Uterus (tissue), 4 donors: ENCODE data around the gene STEAP2. TPM values are rescaled to one million over a fixed set of nuclear protein-coding genes. Genes with fewer than 3 reads are reported as not detected.

ENCODE experiments used
- DNase-seq, 2 donors: peaks; one replicate each; pipeline ENCODE4 v3.0.0-alpha.2; 2019 to 2020
- H3K27ac ChIP-seq, 2 donors: fragments of 200-600 bp; sonication (generic); 1 replicate in 1 of 2; 2 replicates in 1 of 2; pipeline ENCODE4 v1.5.1; 2016 to 2018
- H3K27me3 ChIP-seq, 2 donors: fragments of 200-600 bp; sonication (generic); one replicate each; pipeline ENCODE4 v1.5.1; 2018 to 2019; ENCODE audit warnings: control low read depth in 1 of 2
- H3K36me3 ChIP-seq, 2 donors: fragments of 200-600 bp; sonication (generic); one replicate each; pipeline ENCODE4 v1.5.1; 2019; ENCODE audit warnings: control low read depth in 1 of 2
- H3K4me1 ChIP-seq, 2 donors: fragments of 200-600 bp; sonication (generic); one replicate each; pipeline ENCODE4 v1.5.1; 2018 to 2019; ENCODE audit warnings: control low read depth in 1 of 2
- H3K4me3 ChIP-seq, 2 donors: fragments of 200-600 bp; sonication (generic); 1 replicate in 1 of 2; 2 replicates in 1 of 2; pipeline ENCODE4 v1.5.1; 2018 to 2019; ENCODE audit warnings: mild to moderate bottlenecking in 1 of 2
- H3K9me3 ChIP-seq, 2 donors: fragments of 200-600 bp; sonication (generic); one replicate each; pipeline ENCODE4 v1.5.1; 2019; ENCODE audit warnings: control low read depth in 1 of 2
- CTCF ChIP-seq, 4 experiments: fragments of 200-600 bp in 2 of 4; fragments of 450-650 bp in 2 of 4; sonication (generic) in 2 of 4; IDR thresholded peaks; one replicate each; pipeline ENCODE4 v1.5.1; 2016 to 2019; ENCODE audit warnings: antibody characterized with exemption in 4 of 4, mild to moderate bottlenecking in 2 of 4, moderate library complexity in 1 of 4
- POLR2A ChIP-seq, 2 donors: fragments of 450-650 bp; IDR thresholded peaks; one replicate each; pipeline ENCODE4 v1.6.1; 2016; ENCODE audit warnings: antibody characterized with exemption in 2 of 2, mild to moderate bottlenecking in 1 of 2, moderate library complexity in 1 of 2
- intact Hi-C: fragments of 100-400 bp; cut with DNase I; formaldehyde crosslinking; loops from one replicate; pipeline ENCODE4 v1.15.1; 2023; ENCODE audit warnings: low total_unique reads
- total RNA-seq, 4 donors: library from RNA; depleted of rRNA in 3 of 4; stranded (reverse); fragments of >200 nt in 3 of 4; gene quantifications; one replicate each; pipeline versions ENCODE4 v1.1.0 to v1.2.4, GENCODE V29; 2014 to 2023
- donor health status: DM: yes; HTN: yes; CAD: no.

Gene STEAP2
- total RNA-seq, 4 donors from 2014 or later = 18.0 to 48.2 (median 31.2) TPM

- H3K27ac ChIP-seq = no peak overlapping the region
These were observed 19.8 kb downstream of the STEAP2 start for GRCh38 chr7:90231304-90231703.

GRCh38 chr7:90232430-90232829, 20.9 kb downstream of the STEAP2 start:
- Histone ChIP-seq H3K4me3 (no peak overlapping the region), H3K27ac (no peak overlapping the region)
- intact Hi-C loops = no loop called here

More at GRCh38 chr7:90231304-90231703, 19.8 kb downstream of the STEAP2 start:
- peaks cover 0 to 4% of the 10 kb centered on the region in 2 donors for H3K36me3 ChIP-seq
- no peak for DNase-seq
- no peak for TF ChIP-seq POLR2A (IDR thresholded peaks at IDR 0.05)
- no peak for TF ChIP-seq CTCF (IDR thresholded peaks at IDR 0.05)
- intact Hi-C loops = no loop called here
- H3K9me3 ChIP-seq = no peaks in the 10 kb centered on the region
- no peaks in the 10 kb centered on the region for H3K4me1 ChIP-seq
- H3K4me3 ChIP-seq = no peak overlapping the region
- no peaks in the 10 kb centered on the region for H3K27me3 ChIP-seq

GRCh38 chr7:90233569-90233968, 22.0 kb downstream of the STEAP2 start:
- Histone ChIP-seq H3K27me3 (no peaks in the 10 kb centered on the region), H3K27ac (no peak overlapping the region), H3K4me3 (no peak overlapping the region), H3K36me3 (peaks cover 0 to 4% of the 10 kb centered on the region in 2 donors), H3K9me3 (no peaks in the 10 kb centered on the region), H3K4me1 (no peaks in the 10 kb centered on the region)
- no peak for TF ChIP-seq CTCF (IDR thresholded peaks at IDR 0.05)
- no peak for TF ChIP-seq POLR2A (IDR thresholded peaks at IDR 0.05)
- no peak for DNase-seq
- intact Hi-C loops = no loop called here

More at GRCh38 chr7:90232430-90232829, 20.9 kb downstream of the STEAP2 start:
- Histone ChIP-seq H3K27me3 (no peaks in the 10 kb centered on the region), H3K4me1 (no peaks in the 10 kb centered on the region), H3K9me3 (no peaks in the 10 kb centered on the region), H3K36me3 (peaks cover 0 to 4% of the 10 kb centered on the region in 2 donors)
- no peak for DNase-seq
- TF ChIP-seq CTCF (IDR thresholded peaks at IDR 0.05) = no peak
- no peak for TF ChIP-seq POLR2A (IDR thresholded peaks at IDR 0.05)

GRCh38 chr7:90236721-90237289, 25.3 kb downstream of the STEAP2 start:
- Histone ChIP-seq H3K9me3 (no peaks in the 10 kb centered on the region), H3K27ac (no peak overlapping the region), H3K27me3 (no peaks in the 10 kb centered on the region), H3K4me3 (no peak overlapping the region), H3K4me1 (no peaks in the 10 kb centered on the region), H3K36me3 (peaks cover 0 to 4% of the 10 kb centered on the region in 2 donors)
- TF ChIP-seq POLR2A (IDR thresholded peaks at IDR 0.05) (no peak), CTCF (IDR thresholded peaks at IDR 0.05) (no peak)
- no peak for DNase-seq
- intact Hi-C loops = no loop called here

- intact Hi-C loops = no loop called here
- TF ChIP-seq POLR2A (IDR thresholded peaks at IDR 0.05) (no peak), CTCF (IDR thresholded peaks at IDR 0.05) (no peak)
- no peaks in the 10 kb centered on the region for H3K9me3 ChIP-seq
These were observed 26.5 kb downstream of the STEAP2 start for GRCh38 chr7:90238022-90238421.

More at GRCh38 chr7:90238022-90238421, 26.5 kb downstream of the STEAP2 start:
- Histone ChIP-seq H3K4me1 (no peaks in the 10 kb centered on the region), H3K27me3 (no peaks in the 10 kb centered on the region), H3K27ac (no peak overlapping the region), H3K36me3 (peaks cover 0 to under 1% of the 10 kb centered on the region in 2 donors), H3K4me3 (no peak overlapping the region)
- DNase-seq = no peak
